Muscle of leg (tissue), 11 donors: ENCODE measurements around the gene NELL2. TPM values are rescaled to one million over a fixed set of nuclear protein-coding genes. Genes with fewer than 3 reads are reported as not detected.

Source experiments
- DNase-seq: peaks from one replicate; pipeline ENCODE4 v3.0.0; 2013
- H3K27ac ChIP-seq: one replicate; pipeline ENCODE4 v1.5.1; 2013; ENCODE audit warnings: mild to moderate bottlenecking, low read length, control low read depth
- H3K27me3 ChIP-seq: one replicate; pipeline ENCODE4 v1.6.1; 2013; ENCODE audit warnings: low read length; ENCODE audit not compliant: control insufficient read depth, insufficient read depth
- H3K36me3 ChIP-seq: one replicate; pipeline ENCODE4 v1.6.1; 2013; ENCODE audit warnings: low read length; ENCODE audit not compliant: control insufficient read depth, insufficient read depth
- H3K4me1 ChIP-seq: one replicate; pipeline ENCODE4 v1.6.1; 2013; ENCODE audit warnings: low read length; ENCODE audit not compliant: control insufficient read depth, insufficient read depth
- H3K4me3 ChIP-seq: one replicate; pipeline ENCODE4 v1.5.1; 2013; ENCODE audit warnings: low read length, control low read depth
- H3K9me3 ChIP-seq: replicated peaks from 2 replicates; pipeline ENCODE4 v1.6.1; 2013; ENCODE audit warnings: low read depth, low read length; ENCODE audit not compliant: control insufficient read depth
- WGBS: methylation state at CpG from one replicate; pipeline ENCODE4 v1.1.5; 2013; ENCODE audit warnings: missing lambda C conversion rate; ENCODE audit not compliant: insufficient coverage; 5-methylcytosine and 5-hydroxymethylcytosine counted together
- polyA plus RNA-seq, 8 donors: library from polyadenylated mRNA; unstranded; fragments of 120-200 nt; gene quantifications; one replicate each; pipeline versions ENCODE4 v1.2.1 to v1.2.3, GENCODE V29; 2013; ENCODE audit warnings: inconsistent platforms in 1 of 8, low replicate concordance in 1 of 8; ENCODE audit not compliant: insufficient read length in 8 of 8, insufficient read depth in 1 of 8
- total RNA-seq: library from RNA; stranded (reverse); fragments of 120-200 nt; gene quantifications from one replicate; pipeline ENCODE4 v1.2.4, GENCODE V29; 2013

The NELL2 gene
- total and polyA plus RNA-seq, 9 donors: 0.57 to 5.7 (median 1.6) TPM

DNA sequence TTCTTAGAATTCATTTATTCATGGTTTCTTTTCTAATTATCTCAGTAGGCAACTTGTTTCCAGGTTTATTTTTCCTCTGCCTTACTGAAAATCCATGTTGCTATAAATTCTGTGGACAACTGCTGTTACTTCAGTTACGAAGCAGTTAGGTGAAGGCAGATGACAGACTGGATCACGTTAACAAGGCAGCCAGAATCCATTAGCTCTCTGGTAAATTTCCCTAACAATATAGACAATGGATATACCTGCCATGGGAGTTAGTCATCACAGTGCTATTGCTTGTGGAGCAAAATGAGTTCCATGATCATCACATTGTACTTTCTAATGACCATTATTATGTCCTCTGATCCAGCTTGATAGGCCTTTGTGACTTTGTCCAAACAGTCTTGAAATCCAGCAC lies 291.5 kb downstream of the NELL2 start:
- H3K27ac ChIP-seq: no peak overlapping the region
- WGBS: 0% methylated on average over 1 of the region's 2 CpGs
- no peaks in the 10 kb centered on the region for H3K36me3 ChIP-seq

GRCh38 chr12:44582521-44582920 lies 293.6 kb downstream of the NELL2 start:
- 76% methylated on average over 3 of the region's 3 CpGs for WGBS
- no peak overlapping the region for H3K4me3 ChIP-seq
- H3K27me3 ChIP-seq: no peaks in the 10 kb centered on the region
- no peak for DNase-seq
- H3K36me3 ChIP-seq: no peaks in the 10 kb centered on the region
- no peak overlapping the region for H3K27ac ChIP-seq
- H3K9me3 ChIP-seq: no peaks in the 10 kb centered on the region
- no peaks in the 10 kb centered on the region for H3K4me1 ChIP-seq

More for the DNA sequence above, 291.5 kb downstream of the NELL2 start:
- no peaks in the 10 kb centered on the region for H3K9me3 ChIP-seq
- H3K27me3 ChIP-seq: no peaks in the 10 kb centered on the region
- DNase-seq: no peak
- H3K4me1 ChIP-seq: no peaks in the 10 kb centered on the region
- H3K4me3 ChIP-seq: no peak overlapping the region

GRCh38 chr12:44581642-44582242 lies 294.4 kb downstream of the NELL2 start:
- DNase-seq: no peak
- H3K36me3 ChIP-seq: no peaks in the 10 kb centered on the region
- no CpG with 5 or more reads among the region's 1 CpG for whole genome bisulfite sequencing
- H3K27me3 ChIP-seq: no peaks in the 10 kb centered on the region
- H3K9me3 ChIP-seq: no peaks in the 10 kb centered on the region
- H3K4me1 ChIP-seq: no peaks in the 10 kb centered on the region
- no peak overlapping the region for H3K4me3 ChIP-seq
- no peak overlapping the region for H3K27ac ChIP-seq

DNA sequence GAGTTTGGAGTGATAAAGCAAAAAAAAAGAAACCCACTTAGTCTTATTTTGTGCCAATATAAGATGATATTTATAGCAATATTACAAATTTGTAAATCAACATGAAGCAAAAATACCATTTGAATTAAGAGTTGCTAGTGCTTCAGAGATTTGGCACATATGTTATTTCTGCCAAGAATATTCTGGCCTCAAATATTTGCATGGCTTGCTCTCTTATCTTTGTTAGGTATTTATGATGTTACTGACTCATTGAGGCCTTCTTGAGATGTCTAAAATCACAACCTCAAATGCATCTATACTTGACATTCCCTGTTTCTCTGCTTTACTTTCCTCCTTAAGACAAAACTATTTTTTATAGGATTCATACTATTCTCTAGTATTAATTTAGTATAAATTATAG lies 301.5 kb downstream of the NELL2 start:
- no peak for DNase-seq
- H3K27ac ChIP-seq: no peak overlapping the region
- H3K9me3 ChIP-seq: no peaks in the 10 kb centered on the region
- no peaks in the 10 kb centered on the region for H3K4me1 ChIP-seq
- H3K36me3 ChIP-seq: no peaks in the 10 kb centered on the region
- H3K27me3 ChIP-seq: no peaks in the 10 kb centered on the region
- no peak overlapping the region for H3K4me3 ChIP-seq

DNA sequence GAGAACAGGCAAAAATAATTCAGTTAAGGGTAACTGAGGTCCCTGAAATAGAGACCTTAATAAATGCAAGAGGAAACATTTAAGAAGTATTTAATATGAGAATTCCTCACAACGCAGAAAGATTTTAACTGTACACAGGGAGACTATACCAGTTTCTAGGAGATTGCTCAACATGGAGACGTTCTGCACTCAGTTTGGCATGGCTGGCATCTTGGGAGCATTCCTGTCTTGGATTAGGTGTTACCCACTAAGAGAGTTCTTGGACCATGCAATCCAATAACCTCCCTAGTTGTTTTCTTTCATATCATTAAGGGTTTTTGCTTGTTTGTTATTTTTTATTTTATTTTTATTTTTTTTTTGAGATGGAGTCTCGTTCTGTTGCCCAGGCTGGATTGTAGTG lies 302.4 kb downstream of the NELL2 start:
- H3K36me3 ChIP-seq: no peaks in the 10 kb centered on the region
- no peak overlapping the region for H3K4me3 ChIP-seq
- WGBS: no CpG with 5 or more reads among the region's 3 CpGs
- no peak overlapping the region for H3K27ac ChIP-seq
- no peaks in the 10 kb centered on the region for H3K4me1 ChIP-seq
- no peaks in the 10 kb centered on the region for H3K27me3 ChIP-seq
- H3K9me3 ChIP-seq: no peaks in the 10 kb centered on the region
- DNase-seq: no peak

- Histone ChIP-seq H3K27ac (no peak overlapping the region), H3K36me3 (no peaks in the 10 kb centered on the region), H3K4me3 (no peak overlapping the region), H3K9me3 (no peaks in the 10 kb centered on the region), H3K27me3 (no peaks in the 10 kb centered on the region), H3K4me1 (no peaks in the 10 kb centered on the region)
- no peak for DNase-seq
- WGBS: no CpG with 5 or more reads among the region's 2 CpGs
Measured at GRCh38 chr12:44571006-44571550, 305.0 kb downstream of the NELL2 start.

GRCh38 chr12:44570036-44570583 lies 306.0 kb downstream of the NELL2 start:
- no peak for DNase-seq
- no peak overlapping the region for H3K27ac ChIP-seq
- no peaks in the 10 kb centered on the region for H3K4me1 ChIP-seq
- no peaks in the 10 kb centered on the region for H3K36me3 ChIP-seq
- no peak overlapping the region for H3K4me3 ChIP-seq
- no peaks in the 10 kb centered on the region for H3K27me3 ChIP-seq
- WGBS: 60% methylated on average over 1 of the region's 6 CpGs
- H3K9me3 ChIP-seq: no peaks in the 10 kb centered on the region

- H3K27ac ChIP-seq: no peak overlapping the region
- H3K4me1 ChIP-seq: no peaks in the 10 kb centered on the region
- no peaks in the 10 kb centered on the region for H3K36me3 ChIP-seq
- 100% methylated on average over 2 of the region's 5 CpGs for WGBS
- H3K9me3 ChIP-seq: no peaks in the 10 kb centered on the region
- DNase-seq: no peak
- H3K27me3 ChIP-seq: no peaks in the 10 kb centered on the region
- no peak overlapping the region for H3K4me3 ChIP-seq
Measured at GRCh38 chr12:44565163-44565562, 311.0 kb downstream of the NELL2 start.

GRCh38 chr12:44563486-44563885 lies 312.6 kb downstream of the NELL2 start:
- Histone ChIP-seq H3K4me3 (no peak overlapping the region), H3K27ac (no peak overlapping the region), H3K27me3 (no peaks in the 10 kb centered on the region), H3K4me1 (no peaks in the 10 kb centered on the region), H3K9me3 (no peaks in the 10 kb centered on the region), H3K36me3 (no peaks in the 10 kb centered on the region)
- DNase-seq: no peak
- WGBS: no CpG with 5 or more reads among the region's 4 CpGs

DNA sequence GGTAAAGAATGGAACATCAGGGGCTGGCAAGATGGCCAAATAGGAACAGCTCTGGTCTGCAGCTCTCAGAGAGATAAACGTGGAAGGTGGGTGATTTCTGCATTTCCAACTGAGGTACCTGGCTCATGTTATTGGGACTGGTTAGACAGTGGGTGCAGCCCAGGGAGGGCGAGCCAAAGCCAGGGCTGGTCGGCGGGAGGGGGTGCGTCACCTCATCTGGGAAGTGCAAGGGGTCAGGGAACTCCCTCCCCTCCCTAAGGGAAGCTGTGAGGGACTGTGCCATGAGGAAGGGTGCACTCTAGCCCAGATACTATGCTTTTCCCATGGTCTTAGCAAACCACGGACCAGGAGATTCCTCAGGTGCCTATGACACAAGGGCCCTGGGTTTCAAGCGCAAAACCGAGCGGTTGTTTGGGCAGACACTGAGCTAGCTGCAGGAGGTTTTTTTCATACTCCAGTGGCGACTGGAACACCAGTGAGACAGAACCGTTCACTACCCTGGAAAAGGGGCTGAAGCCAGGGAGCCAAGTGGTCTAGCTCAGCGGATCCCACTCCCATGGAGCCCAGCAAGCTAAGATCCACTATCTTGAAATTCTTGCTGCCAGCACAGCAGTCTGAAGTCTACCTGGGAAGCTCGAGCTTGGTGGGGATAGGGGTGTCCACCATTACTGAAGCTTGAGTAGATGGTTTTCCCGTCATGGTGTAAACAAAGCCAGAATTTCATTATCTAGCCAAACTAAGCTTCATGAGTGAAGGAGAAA lies 317.6 kb downstream of the NELL2 start:
- no peak for DNase-seq
- Histone ChIP-seq H3K36me3 (no peaks in the 10 kb centered on the region), H3K4me3 (no peak overlapping the region), H3K4me1 (no peaks in the 10 kb centered on the region), H3K27ac (no peak overlapping the region), H3K27me3 (no peaks in the 10 kb centered on the region), H3K9me3 (no peaks in the 10 kb centered on the region)
- WGBS: 92% methylated on average over 6 of the region's 14 CpGs
